CD14-positive monocyte (primary cell): Measurements from ENCODE around the gene TNFAIP6. TPM values are rescaled to one million over a fixed set of nuclear protein-coding genes. Genes with fewer than 3 reads are reported as not detected.
A peak's percentile ranks its signal among the peaks of the same experiment; 100 is the strongest.

Experiments used
- DNase-seq, 3 donors: peaks; one replicate each; pipeline ENCODE4 v3.0.0-alpha.2; 2011 to 2022
- H2AFZ ChIP-seq: 2 replicates; pipeline ENCODE4 v1.6.0; 2012; ENCODE audit warnings: mild to moderate bottlenecking, low read depth, low read length, inconsistent platforms; ENCODE audit not compliant: insufficient read depth, poor library complexity, severe bottlenecking
- H3K27ac ChIP-seq, 2 donors: 1 replicate in 1 of 2; 2 replicates in 1 of 2; pipeline ENCODE4 v1.5.1; 2012 to 2013; ENCODE audit warnings: low read length in 2 of 2, control low read depth in 1 of 2, inconsistent platforms in 1 of 2, low read depth in 1 of 2, mild to moderate bottlenecking in 1 of 2
- H3K27me3 ChIP-seq, 2 donors: one replicate each; pipeline versions ENCODE4 v1.6.0 to v1.6.1; 2011 to 2013; ENCODE audit warnings: low read length in 2 of 2; ENCODE audit not compliant: control insufficient read depth in 2 of 2, insufficient read depth in 2 of 2
- H3K36me3 ChIP-seq, 2 donors: replicated peaks in 1 of 2; 1 replicate in 1 of 2; 2 replicates in 1 of 2; pipeline versions ENCODE4 v1.5.1 to v1.6.1; 2012 to 2013; ENCODE audit warnings: low read length in 2 of 2, control low read depth in 1 of 2, inconsistent platforms in 1 of 2, mild to moderate bottlenecking in 1 of 2; ENCODE audit not compliant: insufficient read depth in 2 of 2, control insufficient read depth in 1 of 2
- H3K4me1 ChIP-seq, 2 donors: 1 replicate in 1 of 2; 2 replicates in 1 of 2; pipeline versions ENCODE4 v1.5.1 to v1.6.1; 2012 to 2013; ENCODE audit warnings: low read length in 2 of 2, control low read depth in 1 of 2, inconsistent platforms in 1 of 2, mild to moderate bottlenecking in 1 of 2, moderate library complexity in 1 of 2; ENCODE audit not compliant: insufficient read depth in 2 of 2, control insufficient read depth in 1 of 2
- H3K4me2 ChIP-seq: replicated peaks from 2 replicates; pipeline ENCODE3; 2012; ENCODE audit warnings: low read length, moderate library complexity, mild to moderate bottlenecking; ENCODE audit not compliant: poor library complexity, severe bottlenecking; ENCODE audit errors: extremely low read depth
- H3K4me3 ChIP-seq, 3 experiments: fragments of 200-600 bp in 1 of 3; sonication (generic) in 1 of 3; replicated peaks in 1 of 3; 1 replicate in 2 of 3; 2 replicates in 1 of 3; pipeline ENCODE4 v1.5.1; 2011 to 2013; ENCODE audit warnings: low read length in 3 of 3, mild to moderate bottlenecking in 3 of 3, control low read depth in 2 of 3, low read depth in 2 of 3, inconsistent platforms in 1 of 3, moderate library complexity in 1 of 3
- H3K79me2 ChIP-seq: 2 replicates; pipeline ENCODE4 v1.6.0; 2012; ENCODE audit warnings: mild to moderate bottlenecking, control low read depth, inconsistent platforms, low read length, moderate library complexity; ENCODE audit not compliant: insufficient read depth
- H3K9ac ChIP-seq: 2 replicates; pipeline ENCODE4 v1.6.0; 2017; ENCODE audit warnings: low read length, mild to moderate bottlenecking; ENCODE audit not compliant: insufficient read depth, poor library complexity, severe bottlenecking
- H3K9me3 ChIP-seq, 2 donors: replicated peaks in 1 of 2; 1 replicate in 1 of 2; 2 replicates in 1 of 2; pipeline versions ENCODE4 v1.5.1 to v1.6.1; 2012 to 2013; ENCODE audit warnings: low read length in 2 of 2, control low read depth in 1 of 2; ENCODE audit not compliant: control insufficient read depth in 1 of 2, insufficient read depth in 1 of 2
- H4K20me1 ChIP-seq: 2 replicates; pipeline ENCODE4 v1.6.0; 2012; ENCODE audit warnings: mild to moderate bottlenecking, low read length, control low read depth, moderate library complexity; ENCODE audit not compliant: insufficient read depth
- H3K27ac Mint-ChIP-seq, 7 donors: one replicate each; pipeline ENCODE4 v1.8.0; 2020; ENCODE audit warnings: mild to moderate bottlenecking in 7 of 7, mixed read lengths in 7 of 7, moderate library complexity in 6 of 7, inconsistent platforms in 2 of 7
- H3K27me3 Mint-ChIP-seq, 3 donors: one replicate each; pipeline ENCODE4 v1.8.0; 2021 to 2022; ENCODE audit warnings: low read depth in 3 of 3, mild to moderate bottlenecking in 3 of 3, mixed read lengths in 3 of 3, moderate library complexity in 3 of 3, inconsistent platforms in 1 of 3
- H3K36me3 Mint-ChIP-seq, 2 donors: one replicate each; pipeline ENCODE4 v1.8.0; 2020; ENCODE audit warnings: mixed read lengths in 2 of 2, inconsistent platforms in 1 of 2, mild to moderate bottlenecking in 1 of 2
- H3K4me1 Mint-ChIP-seq: one replicate; pipeline ENCODE4 v1.8.0; 2020; ENCODE audit warnings: mild to moderate bottlenecking, mixed read lengths
- H3K4me3 Mint-ChIP-seq, 2 donors: one replicate each; pipeline ENCODE4 v1.8.0; 2020; ENCODE audit warnings: mild to moderate bottlenecking in 2 of 2, mixed read lengths in 2 of 2, moderate library complexity in 1 of 2
- H3K9me3 Mint-ChIP-seq, 7 donors: one replicate each; pipeline ENCODE4 v1.8.0; 2020 to 2022; ENCODE audit warnings: mixed read lengths in 7 of 7, mild to moderate bottlenecking in 6 of 7, moderate library complexity in 6 of 7, inconsistent platforms in 2 of 7
- CTCF ChIP-seq: fragments of 200-600 bp; IDR thresholded peaks from one replicate; pipeline ENCODE4 v1.8.0; 2022; ENCODE audit warnings: antibody characterized with exemption, mild to moderate bottlenecking
- WGBS: methylation state at CpG from one replicate; pipeline ENCODE4 v1.1.5; 2013; ENCODE audit warnings: missing lambda C conversion rate; ENCODE audit not compliant: insufficient coverage; 5-methylcytosine and 5-hydroxymethylcytosine counted together
- intact Hi-C, 2 donors: fragments of 100-400 bp; cut with micrococcal nuclease; formaldehyde crosslinking; loops; one replicate each; pipeline versions ENCODE4 v1.15.0 to v1.15.1; 2023
- polyA plus RNA-seq, 3 donors: library from polyadenylated mRNA; depleted of rRNA in 1 of 3; unstranded in 2 of 3; stranded (reverse) in 1 of 3; fragments of 300-500 nt in 2 of 3; fragments of >200 nt in 1 of 3; fragmentation: Illumina TruSeq in 2 of 3; gene quantifications; 1 replicate in 2 of 3; 2 replicates in 1 of 3; pipeline ENCODE4 v1.2.3, GENCODE V29; 2012 to 2021

Gene TNFAIP6
- polyA plus RNA-seq, 3 donors = 2.6 to 8.2 (median 3.5) TPM

- H3K9me3 Mint-ChIP-seq = no peaks in the 10 kb centered on the region
- Histone ChIP-seq H3K36me3 (peaks cover 13 to 25% of the 10 kb centered on the region in 2 donors), H2AFZ (peak overlapping the region; percentile 93), H3K27me3 (no peaks in the 10 kb centered on the region), H3K9me3 (no peaks in the 10 kb centered on the region), H3K27ac (peak overlapping the region in 1 of 2 donors; percentile 89), H4K20me1 (no peaks in the 10 kb centered on the region), H3K9ac (peak overlapping the region; percentile 91), H3K4me1 (peaks cover 9 to 21% of the 10 kb centered on the region in 2 donors), H3K79me2 (peaks cover 45% of the 10 kb centered on the region), H3K4me2 (peak overlapping the region; percentile 95), H3K4me3 (peak overlapping the region in 1 of 3 experiments; percentile 96)
- peak overlapping the region in 5 of 7 donors; percentile 94 to 97 (median 95) for H3K27ac Mint-ChIP-seq
- peaks cover 0 to 4% (median 0%) of the 10 kb centered on the region in 3 donors for H3K27me3 Mint-ChIP-seq
- TF ChIP-seq CTCF = no peak
- intact Hi-C loops = loop anchor here in 1 of 2 donors (5.0 to 10.0 kb wide), 3 partner anchors 37 to 117 kb away; partner anchors contain the start of gene TNFAIP6
- H3K4me1 Mint-ChIP-seq = peaks cover 18% of the 10 kb centered on the region
- peaks cover 9 to 26% of the 10 kb centered on the region in 2 donors for H3K36me3 Mint-ChIP-seq
- peak overlapping the region in 1 of 2 donors; percentile 99 for H3K4me3 Mint-ChIP-seq
- DNase-seq = no peak
- 95% methylated on average over 9 of the region's 25 CpGs for WGBS
Measured at GRCh38 chr2:151408788-151409600, 51.6 kb downstream of the TNFAIP6 start.

DNA sequence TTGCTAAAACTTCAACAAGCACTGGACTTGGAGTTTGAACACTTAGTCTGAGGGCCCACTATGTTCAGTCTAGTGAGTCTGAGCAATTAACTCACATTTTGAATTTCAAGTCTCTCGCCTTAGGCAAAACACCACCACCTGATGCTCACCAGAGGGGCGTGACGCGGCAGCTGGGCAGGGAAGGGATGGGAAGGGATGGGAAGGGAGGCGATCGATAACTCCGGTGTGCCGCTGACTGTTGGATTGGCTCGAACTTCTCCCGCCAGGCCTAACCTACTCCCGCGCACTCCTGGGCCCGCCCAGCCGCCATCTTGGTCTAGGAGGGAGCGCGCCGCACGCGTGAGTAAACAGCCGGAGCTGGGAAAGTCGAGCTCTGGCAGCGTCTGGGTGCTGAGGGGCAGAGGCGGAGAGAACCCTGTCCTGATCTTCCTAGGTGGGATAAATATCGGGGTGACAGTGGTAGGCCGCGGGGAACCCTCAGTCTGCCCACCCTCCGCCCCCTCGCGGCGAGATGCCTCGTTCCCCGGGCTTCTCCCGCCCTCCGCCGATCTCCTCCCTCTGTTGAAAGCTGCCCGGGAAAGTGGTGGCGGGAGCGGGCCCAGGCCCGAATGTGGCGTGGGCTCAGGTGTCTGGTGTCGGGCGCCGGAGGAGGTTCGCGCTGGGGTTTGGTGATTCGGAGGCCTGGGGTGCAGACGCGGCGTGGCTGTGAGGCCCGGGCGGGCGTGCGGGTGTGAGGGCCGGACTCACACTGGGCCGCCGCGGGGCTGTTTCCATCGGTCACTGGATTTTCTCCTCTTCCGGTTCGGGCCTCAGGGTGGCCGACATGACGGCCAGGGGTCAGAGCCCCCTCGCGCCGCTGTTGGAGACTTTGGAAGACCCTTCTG lies 52.5 kb downstream of the TNFAIP6 start, which contains the start of gene RIF1:
Gene RIF1 (plus strand): TSS at position 302 of the 884 bp plus-strand sequence. CDS start 522 bp downstream, at position 824.
- peaks cover 18% of the 10 kb centered on the region for H3K4me1 Mint-ChIP-seq
- intact Hi-C loops = loop anchor here (5.0 to 10.0 kb wide), 4 partner anchors 38 to 123 kb away; partner anchors contain the start of genes NMI (in 1 of the 2) and TNFAIP6 (in 1 of the 2)
- Histone ChIP-seq H3K36me3 (peaks cover 20 to 31% of the 10 kb centered on the region in 2 donors), H3K9ac (peak within 1 kb of the TSS; percentile 91), H2AFZ (peak within 1 kb of the TSS; percentile 93), H3K4me2 (peak within 1 kb of the TSS; percentile 95), H3K27me3 (no peaks in the 10 kb centered on the region), H3K4me1 (peaks cover 9 to 21% of the 10 kb centered on the region in 2 donors), H3K4me3 (peak within 1 kb of the TSS; percentile 68 to 96 (median 91)), H3K9me3 (no peaks in the 10 kb centered on the region), H3K27ac (peak within 1 kb of the TSS; percentile 89), H3K79me2 (peaks cover 52% of the 10 kb centered on the region), H4K20me1 (no peaks in the 10 kb centered on the region)
- peaks cover 13 to 32% of the 10 kb centered on the region in 2 donors for H3K36me3 Mint-ChIP-seq
- H3K27me3 Mint-ChIP-seq = peaks cover 0 to 4% (median 0%) of the 10 kb centered on the region in 3 donors
- peak; percentile 73 for TF ChIP-seq CTCF
- H3K9me3 Mint-ChIP-seq = no peaks in the 10 kb centered on the region
- DNase-seq = peak; percentile 55 to 67 (median 65)
- peak within 1 kb of the TSS; percentile 99 for H3K4me3 Mint-ChIP-seq
- WGBS = under 1% methylated on average over 54 of the region's 65 CpGs
- H3K27ac Mint-ChIP-seq = peak within 1 kb of the TSS; percentile 92 to 97 (median 95)
